NCI-H2029 treated with DMSO at 0.1 percent for 48 hours (cell line): ENCODE measurements around the gene CCDC90B.
"Not testable (repeated sequence)": the region's sequence is repeated elsewhere in the genome, so short reads cannot be mapped to it uniquely, and the experiment has no call there.

Experiments
- DNase-seq: peaks from one replicate; lab custom pipeline; 2025; lab: John Stamatoyannopoulos, UW

CCDC90B gene, protein sequence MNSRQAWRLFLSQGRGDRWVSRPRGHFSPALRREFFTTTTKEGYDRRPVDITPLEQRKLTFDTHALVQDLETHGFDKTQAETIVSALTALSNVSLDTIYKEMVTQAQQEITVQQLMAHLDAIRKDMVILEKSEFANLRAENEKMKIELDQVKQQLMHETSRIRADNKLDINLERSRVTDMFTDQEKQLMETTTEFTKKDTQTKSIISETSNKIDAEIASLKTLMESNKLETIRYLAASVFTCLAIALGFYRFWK

DNA sequence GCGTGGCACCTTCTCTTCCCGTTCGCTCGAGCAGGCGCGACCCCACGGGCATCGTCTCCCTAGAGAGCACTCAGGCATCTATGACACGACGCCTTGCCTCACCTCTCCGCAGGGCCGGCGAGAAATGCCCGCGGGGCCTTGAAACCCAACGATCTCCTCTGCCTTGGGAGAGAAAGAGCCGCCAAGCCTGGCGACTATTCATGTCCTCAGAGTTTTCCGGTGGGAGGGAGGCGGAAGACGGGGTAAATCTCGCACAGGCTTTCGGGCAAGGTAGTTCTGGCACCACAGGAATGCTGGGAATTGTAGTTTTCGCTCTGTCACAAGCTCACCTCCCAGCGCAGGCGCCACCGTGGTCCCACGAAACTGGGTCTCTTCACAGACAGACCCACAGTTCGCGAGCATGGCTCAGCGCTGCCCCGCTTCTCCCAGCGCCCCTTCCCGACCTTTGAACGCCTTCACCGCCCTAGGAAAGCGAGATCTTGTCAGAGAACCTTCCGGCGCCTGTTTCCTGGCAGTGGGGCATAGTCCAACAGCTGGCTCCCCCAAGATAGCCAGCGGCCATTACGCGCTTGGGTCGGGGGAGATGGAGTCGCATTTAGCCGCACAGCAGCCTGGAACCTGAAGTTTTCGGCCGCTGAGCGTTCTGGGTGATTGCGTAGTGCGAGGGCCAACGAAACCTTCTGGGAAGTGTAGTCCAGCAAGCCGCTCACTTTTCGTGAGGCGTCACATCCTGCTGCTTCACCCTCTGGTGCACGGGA, at the start of gene CCDC90B:
TSS of gene CCDC90B (minus strand) at position 597 of the 758 bp plus-strand sequence. CDS start at position 202, 395 bp downstream.
- peak; percentile 80 for DNase-seq

DNA sequence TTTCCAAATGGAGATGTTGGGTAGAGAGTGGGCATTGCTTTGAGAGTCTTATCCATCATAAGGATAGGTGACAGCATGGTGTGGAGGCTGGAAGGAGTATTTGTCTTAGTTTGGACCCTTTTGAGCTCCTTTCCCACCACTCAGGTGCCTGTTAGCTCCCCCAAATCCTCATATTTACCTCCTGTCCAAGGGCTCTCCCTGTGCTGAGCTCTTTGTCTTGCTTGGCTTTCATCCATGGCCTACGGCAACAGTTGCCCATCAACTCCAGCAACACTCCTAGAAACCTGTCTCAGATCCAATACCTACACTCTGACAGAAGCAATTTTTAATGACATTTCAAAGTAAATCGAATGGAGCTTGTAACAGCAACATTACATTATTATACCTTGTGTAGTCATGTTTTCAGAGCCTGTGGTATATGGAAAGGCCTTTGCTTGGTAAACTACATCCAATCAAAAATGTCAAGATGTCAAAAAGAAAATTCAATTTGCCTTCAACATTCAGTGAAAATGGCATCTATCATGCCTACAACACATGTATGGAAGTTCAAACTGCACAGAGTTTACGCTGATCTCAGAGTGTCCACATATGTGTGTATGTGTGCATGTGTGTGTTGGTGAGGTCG, 49.4 kb upstream of the CCDC90B start:
- DNase-seq: no peak

DNA sequence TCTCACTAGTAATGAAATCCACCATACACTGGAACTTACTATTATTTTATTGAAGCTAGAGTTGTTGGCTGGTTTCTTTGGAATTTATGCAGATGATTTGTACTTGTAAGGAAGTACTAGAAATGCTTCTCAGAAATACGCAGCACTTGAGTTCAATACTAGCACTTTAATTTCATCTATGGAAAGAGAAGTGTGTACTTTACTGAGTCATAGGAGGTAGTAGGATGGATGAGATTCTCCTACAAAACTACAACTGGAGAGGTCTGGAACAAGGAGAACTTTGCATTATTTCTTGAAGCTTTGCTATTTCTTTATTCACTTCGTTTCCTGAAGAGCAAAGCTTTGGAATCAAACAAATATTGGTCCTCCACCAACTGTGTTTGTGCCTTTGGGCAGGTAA, 44.1 kb upstream of the CCDC90B start:
- no peak for DNase-seq

DNA sequence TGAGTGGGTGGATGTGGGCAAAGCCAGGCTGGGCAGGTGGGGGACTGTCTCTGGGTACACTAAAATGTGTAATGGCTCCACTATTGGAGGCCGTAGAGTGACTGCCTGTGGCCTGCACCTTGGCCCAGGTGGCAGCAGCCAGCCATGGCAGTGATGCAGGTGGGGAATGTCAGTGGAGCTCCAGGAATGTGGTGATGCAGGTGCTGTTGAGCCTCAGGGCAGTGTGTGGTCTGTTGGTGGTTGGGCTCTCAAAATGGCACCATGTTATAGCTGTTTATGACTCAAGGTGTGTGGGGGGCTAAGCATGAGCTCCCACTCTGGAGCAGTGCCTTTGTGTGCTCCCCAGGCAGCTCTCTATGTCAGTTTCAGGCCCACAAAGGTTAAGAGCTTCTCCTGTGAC, 40.2 kb upstream of the CCDC90B start:
- no peak for DNase-seq

DNA sequence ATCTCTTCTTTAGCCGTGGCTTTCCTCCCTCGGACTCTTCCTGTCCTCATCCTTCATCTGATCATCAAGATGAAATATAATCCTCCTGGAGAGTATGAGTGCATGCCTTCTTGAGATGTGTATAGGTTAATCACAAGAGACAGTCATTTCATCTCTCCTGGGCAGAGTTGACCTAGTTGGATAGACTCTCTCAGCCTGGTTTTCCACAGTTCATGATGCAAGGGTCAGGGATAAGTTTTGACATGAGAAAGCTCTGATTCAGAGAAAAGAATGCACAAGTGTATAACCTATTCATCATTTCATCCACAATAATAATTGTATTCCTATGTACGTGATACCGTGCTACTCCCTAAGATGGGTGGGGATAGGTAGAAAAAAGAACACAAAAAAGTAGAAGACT, 33.2 kb upstream of the CCDC90B start:
- no peak for DNase-seq

DNA sequence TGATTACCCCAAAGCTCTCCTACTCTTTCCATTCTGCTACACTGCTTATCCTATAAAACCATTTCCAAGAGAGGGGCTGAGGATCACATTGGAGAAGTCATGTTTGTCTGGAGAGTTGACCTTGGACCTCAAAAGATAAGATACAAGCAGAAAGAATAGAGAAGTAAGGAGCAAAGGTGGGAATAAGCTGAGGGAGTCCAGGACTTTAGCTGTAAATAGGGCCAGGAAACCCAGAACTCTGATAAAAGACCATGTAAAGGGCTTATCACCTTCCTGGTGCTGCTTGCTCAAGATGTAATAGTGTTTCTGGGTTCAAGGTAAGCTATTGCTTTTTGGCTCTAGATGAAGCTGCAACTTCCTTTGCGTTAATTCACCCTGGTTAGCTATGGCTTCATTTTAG, 32.8 kb upstream of the CCDC90B start:
- no peak for DNase-seq

DNA sequence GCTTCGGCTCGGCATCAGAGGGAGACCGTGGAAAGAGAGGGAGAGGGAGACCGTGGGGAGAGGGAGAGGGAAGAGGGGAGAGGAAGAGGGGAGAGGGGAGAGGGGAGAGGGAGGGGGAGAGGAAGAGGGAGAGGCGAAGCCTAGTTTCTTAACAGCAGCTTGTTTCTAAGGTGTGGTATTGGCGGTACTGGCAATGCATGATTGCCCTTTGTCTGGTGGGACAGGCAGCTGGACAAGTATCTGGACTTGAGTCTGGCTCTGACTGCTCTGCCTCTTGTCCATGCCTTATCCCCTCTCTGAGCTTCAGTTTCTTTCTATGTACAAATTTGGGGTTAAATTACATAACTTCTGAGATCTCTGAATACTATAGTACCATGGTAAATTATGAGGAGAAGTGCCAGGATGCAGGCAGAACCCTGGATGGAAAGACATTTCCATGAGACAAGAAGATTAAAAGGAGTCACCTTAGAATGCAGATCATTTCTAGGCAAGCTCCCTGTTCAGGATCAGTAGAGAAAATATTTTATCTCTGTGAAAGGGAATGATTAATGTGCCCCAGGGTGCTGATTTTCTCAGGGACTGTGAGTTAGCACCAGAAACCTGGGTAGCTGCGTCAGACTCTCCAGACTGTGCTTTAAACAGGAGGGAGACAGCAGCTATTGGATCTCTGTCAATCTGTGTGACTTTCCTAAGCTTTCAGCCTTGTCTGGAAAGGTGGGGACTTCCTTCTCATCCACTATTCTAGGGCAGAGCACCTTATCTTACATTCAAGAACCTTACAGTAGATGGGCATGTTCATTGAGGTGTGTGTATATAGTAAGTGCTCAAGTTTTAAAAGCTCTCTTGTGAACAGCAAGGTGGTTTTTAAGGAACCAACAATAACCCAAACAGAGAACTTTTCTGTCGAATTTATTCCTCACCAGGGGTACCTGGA, 31.9 kb upstream of the CCDC90B start:
- no peak for DNase-seq

DNA sequence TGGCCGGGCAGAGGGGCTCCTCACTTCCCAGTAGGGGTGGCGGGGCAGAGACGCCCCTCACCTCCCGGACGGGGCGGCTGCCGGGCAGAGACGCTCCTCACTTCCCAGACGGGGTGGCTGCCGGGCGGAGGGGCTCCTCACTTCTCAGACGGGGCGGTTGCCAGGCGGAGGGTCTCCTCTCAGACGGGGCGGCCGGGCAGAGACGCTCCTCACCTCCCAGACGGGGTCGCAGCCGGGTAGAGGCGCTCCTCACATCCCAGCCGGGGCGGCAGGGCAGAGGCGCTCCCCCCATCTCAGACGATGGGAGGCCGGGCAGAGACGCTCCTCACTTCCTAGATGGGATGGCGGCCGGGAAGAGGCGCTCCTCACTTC, 30.7 kb upstream of the CCDC90B start:
- DNase-seq: not testable (repeated sequence)

DNA sequence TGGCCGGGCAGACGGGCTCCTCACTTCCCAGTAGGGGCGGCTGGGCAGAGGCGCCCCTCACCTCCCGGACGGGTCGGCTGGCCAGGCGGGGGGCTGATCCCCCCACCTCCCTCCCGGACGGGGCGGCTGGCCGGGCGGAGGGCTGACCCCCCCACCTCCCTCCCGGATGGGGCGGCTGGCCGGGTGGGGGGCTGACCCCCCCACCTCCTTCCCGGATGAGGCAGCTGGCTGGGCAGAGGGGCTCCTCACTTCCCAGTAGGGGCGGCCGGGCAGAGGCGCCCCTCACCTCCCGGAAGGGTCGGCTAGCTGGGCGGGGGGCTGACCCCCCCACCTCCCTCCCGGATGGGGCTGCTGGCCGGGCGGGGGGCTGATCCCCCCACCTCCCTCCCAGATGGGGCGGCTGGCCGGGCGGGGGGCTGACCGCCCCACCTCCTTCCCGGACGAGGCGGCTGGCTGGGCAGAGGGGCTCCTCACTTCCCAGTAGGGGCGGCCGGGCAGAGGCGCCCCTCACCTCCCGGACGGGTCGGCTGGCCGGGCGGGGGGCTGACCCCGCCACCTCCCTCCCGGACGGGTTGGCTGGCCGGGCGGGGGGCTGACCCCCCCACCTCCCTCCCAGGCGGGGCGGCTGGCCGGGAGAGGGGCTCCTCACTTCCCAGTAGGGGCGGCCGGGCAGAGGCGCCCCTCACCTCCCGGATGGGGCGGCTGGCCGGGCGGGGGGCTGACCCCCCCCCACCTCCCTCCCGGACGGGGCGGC, 30.2 kb upstream of the CCDC90B start:
- DNase-seq: not testable (repeated sequence)

DNA sequence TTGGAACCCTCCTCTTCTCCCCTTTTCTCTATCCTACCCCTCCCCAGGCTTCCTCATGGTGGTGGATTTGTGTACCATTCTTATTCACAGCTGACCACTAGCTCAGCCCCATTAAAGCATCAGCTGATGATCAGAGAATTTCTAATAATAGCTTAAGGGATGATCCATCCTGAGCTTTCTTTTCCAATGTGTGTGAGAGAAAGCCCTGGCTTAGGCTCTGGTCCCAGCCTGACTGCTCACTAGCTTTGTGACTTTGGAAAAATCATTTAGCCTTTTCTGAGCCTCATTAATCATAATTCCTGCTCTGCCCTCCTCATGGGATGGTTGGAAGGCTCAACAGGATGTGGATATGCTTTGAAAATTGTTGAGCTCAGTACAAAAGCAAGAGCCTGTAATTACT, 26.3 kb upstream of the CCDC90B start:
- no peak for DNase-seq

DNA sequence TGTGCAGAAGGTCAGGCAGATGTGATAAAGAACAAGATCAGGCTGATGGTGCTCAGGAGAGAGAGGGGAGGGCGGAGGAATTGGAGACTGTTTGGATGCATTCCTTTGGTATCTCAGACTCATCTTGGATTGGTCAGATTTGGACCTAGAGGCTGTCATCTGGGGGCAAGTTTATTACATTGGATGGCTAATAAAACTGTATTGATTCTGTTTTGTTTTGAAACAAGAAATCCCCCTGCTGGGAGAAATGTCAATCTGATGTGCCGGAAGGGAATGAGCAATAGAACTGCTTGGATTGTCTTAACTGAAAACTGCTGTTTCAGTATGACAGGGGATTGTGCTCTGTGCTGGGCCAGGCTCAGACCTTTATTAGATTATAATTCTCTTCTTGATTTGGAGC, 25.5 kb upstream of the CCDC90B start:
- no peak for DNase-seq

DNA sequence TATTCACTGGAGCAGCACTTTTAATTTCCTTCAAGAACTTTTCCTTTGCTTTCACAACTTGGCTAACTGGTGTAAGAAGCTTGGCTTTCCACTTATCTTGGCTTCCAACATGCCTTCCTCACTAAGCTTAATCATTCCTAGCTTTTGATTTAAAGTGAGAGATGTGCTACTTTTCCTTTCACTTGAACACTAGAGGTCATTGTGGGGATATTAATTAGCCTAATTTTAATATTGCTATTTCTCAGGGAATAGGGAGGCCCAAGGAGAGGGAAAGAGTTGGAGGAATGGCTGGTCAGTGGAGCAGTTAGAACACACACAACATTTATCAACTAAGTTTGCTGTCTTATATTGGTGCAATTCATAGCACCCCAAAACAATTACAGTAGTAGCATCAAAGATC, 24.6 kb upstream of the CCDC90B start:
- DNase-seq: no peak

DNA sequence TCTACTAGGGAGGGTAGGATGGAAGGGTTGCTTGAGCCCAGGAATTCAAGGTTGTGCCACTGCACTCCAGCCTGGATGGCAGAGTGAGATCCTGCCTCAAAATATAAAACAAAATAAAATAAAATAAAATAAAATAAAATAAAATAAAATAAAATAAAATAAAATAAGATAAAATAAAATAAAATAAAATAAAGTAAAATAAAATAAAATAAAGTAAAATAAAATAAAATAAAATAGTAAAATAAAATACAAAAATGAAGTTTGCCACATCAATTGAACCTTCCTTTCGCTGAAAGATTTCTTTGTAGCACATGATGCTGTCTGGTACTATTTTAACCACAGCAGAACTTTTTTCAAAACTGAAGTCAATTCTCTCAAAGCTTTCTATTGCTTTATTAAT, 22.4 kb upstream of the CCDC90B start:
- DNase-seq: not testable (repeated sequence)

DNA sequence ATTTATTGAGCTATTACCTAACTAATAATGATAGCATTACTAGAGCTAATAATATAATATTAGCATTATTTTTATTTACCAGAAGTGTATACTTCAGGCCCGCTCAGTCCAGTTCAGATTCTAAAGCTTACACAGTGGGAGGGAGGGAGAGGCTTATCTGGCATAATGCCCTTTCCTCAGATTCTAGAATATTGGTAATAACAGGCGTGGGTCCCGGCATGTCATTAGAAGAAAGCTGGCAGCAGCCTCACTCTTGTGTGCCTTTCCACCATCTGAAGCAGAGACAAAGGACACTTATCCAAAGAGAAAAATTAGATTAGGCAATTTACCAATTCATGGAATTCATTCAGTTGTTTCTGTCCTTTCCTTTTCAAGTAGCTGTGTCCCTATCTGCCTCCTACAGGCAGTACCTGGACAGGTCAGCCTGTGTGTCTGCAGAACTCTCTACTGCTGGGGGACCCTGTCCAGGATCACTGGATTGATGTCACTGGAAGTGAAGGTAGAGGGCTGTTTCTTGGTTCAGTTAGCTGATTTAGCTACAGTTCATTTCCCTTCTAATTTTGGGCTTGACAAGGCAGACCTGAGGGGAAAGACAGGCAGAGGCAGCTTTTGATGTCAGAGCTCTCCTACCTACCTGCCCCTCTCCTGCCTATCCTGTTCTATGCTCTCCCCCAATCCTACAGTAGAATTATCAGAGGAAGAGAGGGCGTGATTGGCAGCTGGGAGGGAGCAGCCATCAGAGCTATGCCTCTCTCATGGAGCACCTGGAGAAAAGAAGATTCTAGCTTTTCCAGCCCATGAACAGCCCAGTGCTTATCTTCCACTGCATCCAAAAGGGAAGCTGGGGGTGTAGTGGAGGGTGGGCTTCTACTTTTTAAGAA, 20.3 kb upstream of the CCDC90B start:
- no peak for DNase-seq

DNA sequence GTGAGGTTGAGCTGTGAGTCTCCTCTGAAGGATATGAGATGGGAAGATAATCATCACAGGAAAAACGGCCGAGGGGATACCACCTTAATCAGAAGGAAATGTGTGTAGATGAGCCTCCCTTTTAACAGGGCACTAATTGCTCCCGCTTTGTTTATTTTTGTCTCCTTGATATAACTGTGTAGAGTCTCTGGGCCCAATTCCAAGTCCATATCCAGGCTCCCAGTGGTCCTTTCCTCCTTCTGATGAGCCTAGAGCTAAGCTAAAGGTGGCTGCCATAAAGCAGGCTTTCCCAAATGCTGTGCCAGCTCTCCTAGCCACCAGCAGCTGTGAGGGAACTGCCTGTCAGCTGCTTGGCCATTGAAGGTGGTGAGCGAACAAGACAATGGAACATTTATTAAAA, 17.1 kb upstream of the CCDC90B start:
- no peak for DNase-seq

DNA sequence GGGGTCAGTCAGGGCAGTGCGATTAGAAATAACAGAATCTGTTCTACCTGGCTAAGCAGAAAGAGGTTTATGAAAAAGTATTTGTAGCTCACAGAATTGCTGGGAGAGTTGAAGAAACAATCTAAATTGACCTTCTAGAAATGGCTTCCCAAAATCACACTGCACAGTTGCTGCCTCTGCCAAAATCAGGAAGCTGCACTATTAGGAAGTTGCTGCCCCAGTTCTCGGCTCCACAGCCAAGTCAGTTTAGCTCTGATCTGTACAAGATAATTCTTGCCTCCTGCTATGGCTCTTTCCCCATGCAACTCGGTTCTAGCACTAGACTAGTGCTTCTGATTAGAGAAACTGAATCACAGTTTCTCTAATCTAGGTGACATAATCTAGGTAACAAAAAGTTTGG, 16.0 kb upstream of the CCDC90B start:
- DNase-seq: no peak

DNA sequence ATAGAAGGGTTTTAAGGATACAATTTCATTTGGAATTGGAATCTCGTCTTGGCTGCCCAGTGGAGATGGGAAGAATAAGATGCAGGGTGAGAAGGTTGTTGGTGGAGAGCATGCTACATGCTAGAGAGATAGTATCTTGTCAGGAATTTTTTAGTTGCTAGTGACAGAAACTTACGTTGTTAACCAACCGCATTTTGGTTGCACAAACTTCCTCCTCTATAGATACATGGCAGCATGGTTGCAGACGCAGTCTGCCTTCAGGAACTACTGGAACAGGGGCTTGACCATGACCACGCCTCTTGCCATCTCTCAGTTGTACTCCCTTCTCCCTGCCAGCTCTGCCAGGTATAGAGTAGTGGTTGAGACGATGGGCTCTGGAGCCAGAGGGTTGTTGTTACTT, 13.5 kb upstream of the CCDC90B start:
- DNase-seq: no peak

DNA sequence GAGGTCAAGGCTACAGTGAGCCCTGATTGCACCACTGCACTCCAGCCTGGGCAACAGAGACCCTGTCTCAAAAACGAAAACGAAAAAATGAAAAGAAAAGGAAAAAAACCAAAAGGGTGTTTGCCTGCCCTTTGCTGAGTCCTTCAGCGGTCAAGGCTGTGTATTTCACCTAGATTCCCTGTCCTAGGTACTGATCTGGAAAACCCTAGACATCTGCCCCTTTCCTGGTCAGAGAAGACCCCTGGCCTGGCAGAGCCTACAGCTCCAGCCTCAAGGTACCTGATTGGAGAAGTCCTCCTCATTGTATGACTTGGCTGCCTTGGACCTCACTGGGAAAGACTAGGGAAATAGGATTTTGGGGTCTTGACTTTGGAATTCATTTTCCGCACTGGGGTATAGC, 8.0 kb upstream of the CCDC90B start:
- no peak for DNase-seq

DNA sequence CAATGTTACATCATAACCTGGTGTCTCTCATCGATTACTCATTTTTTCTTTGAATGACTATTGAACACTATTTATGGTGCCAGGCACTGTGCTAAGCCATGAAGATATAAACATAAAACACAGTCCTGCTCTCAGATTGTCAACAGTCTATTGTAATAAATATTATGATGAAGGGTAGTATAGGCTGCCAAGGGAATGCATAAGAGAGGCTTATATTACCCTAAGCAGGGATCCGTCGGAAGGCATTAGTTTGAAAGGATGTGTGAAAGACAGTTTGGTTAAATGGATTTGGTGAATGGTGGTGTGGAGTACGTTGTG, 7.2 kb upstream of the CCDC90B start:
- DNase-seq: no peak

DNA sequence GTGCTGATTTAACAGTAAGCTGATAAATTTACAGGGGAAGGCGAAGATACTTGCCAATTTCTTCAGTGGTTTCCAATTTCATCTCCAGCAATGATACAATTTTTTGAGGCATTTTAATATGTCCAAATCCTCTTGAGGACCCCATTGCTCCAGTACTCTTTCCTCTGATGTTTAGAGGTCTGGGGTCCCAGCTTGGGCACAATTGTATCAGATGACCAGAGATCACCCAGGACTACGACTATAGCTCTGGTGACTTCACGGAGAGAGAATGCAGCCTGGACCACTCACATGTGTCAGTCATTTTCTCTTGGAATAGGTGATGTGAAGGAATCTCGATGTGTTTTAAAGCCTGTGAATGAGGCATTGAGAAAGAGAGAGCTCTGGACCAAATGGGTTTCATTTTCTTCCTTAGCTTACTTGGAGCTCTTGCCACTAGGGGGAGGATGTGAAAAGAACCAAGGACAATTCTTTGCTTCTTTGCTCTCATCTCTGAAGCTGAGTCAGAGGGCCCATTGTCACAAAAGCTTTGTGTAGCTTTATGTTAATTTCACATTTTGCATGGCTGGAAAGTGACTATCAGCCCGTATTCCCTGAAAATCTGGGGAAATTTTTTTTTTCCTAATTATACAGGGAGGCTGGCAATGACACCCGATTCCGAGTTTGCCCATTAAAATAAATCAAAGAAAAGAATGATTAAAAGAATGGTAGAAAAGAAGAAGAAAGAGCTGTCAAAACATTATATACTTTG, 6.7 kb upstream of the CCDC90B start:
- DNase-seq: no peak
